ENCODE data around the gene ZBTB7B.

GRCh38 chr1:155014709-155015508, 12.3 kb downstream of the ZBTB7B start:
- TF ChIP-seq CTCF (IDR thresholded peaks at IDR 0.05) (no peak), POLR2A (IDR thresholded peaks at IDR 0.05) (no peak)
